Kidney glomerular epithelial cell (primary cell): ENCODE data around the gene TRPM1.
"Not testable (repeated sequence)": the region's sequence is repeated elsewhere in the genome, so short reads cannot be mapped to it uniquely, and the experiment has no call there.

ENCODE experiments used
- DNase-seq: peaks from one replicate; lab custom pipeline; 2025; lab: John Stamatoyannopoulos, UW

Gene TRPM1

GRCh38 chr15:31116423-31117030, 15.0 kb upstream of the TRPM1 start:
- no peak for DNase-seq

- DNase-seq, result no peak
Measured at GRCh38 chr15:31111091-31111647, 9.6 kb upstream of the TRPM1 start.

GRCh38 chr15:31108836-31109235, 7.3 kb upstream of the TRPM1 start:
- no peak for DNase-seq

GRCh38 chr15:31106495-31107300, 5.2 kb upstream of the TRPM1 start:
- DNase-seq, result no peak

GRCh38 chr15:31104003-31104402, 2.5 kb upstream of the TRPM1 start:
- no peak for DNase-seq

GRCh38 chr15:31102374-31103342, 1.1 kb upstream of the TRPM1 start:
- DNase-seq, result no peak

- no peak for DNase-seq
Measured at GRCh38 chr15:31102039-31102321, 455 bp upstream of the TRPM1 start.

GRCh38 chr15:31100738-31101137, 787 bp downstream of the TRPM1 start:
- DNase-seq, result no peak

GRCh38 chr15:31098953-31099740, 2.4 kb downstream of the TRPM1 start:
- peak; percentile 82 for DNase-seq

GRCh38 chr15:31098491-31098917, 3.0 kb downstream of the TRPM1 start:
- peak; percentile 94 for DNase-seq

- DNase-seq, result no peak
Measured at GRCh38 chr15:31096563-31096962, 5.0 kb downstream of the TRPM1 start.

- DNase-seq, result peak; percentile 56
Measured at GRCh38 chr15:31091481-31091880, 10.0 kb downstream of the TRPM1 start.

GRCh38 chr15:31090766-31091165, 10.8 kb downstream of the TRPM1 start:
- no peak for DNase-seq

GRCh38 chr15:31089368-31090047, 12.0 kb downstream of the TRPM1 start:
- DNase-seq, result no peak

- no peak for DNase-seq
Measured at GRCh38 chr15:31088672-31089367, 12.7 kb downstream of the TRPM1 start.

- not testable (repeated sequence) for DNase-seq
Measured at GRCh38 chr15:31088041-31088440, 13.5 kb downstream of the TRPM1 start.

GRCh38 chr15:31086344-31086743, 15.2 kb downstream of the TRPM1 start:
- no peak for DNase-seq

- DNase-seq, result no peak
Measured at GRCh38 chr15:31085359-31085758, 16.2 kb downstream of the TRPM1 start.

- DNase-seq, result no peak
Measured at GRCh38 chr15:31084176-31084575, 17.3 kb downstream of the TRPM1 start.

GRCh38 chr15:31083370-31083780, 18.1 kb downstream of the TRPM1 start:
- no peak for DNase-seq
